GM18507 (cell line): Measurements from ENCODE around the gene RANBP17.
"Not testable (repeated sequence)": the region's sequence is repeated elsewhere in the genome, so short reads cannot be mapped to it uniquely, and the experiment has no call there.

Experiments used
- DNase-seq: peaks from one replicate; pipeline ENCODE4 v3.0.0; 2011; ENCODE audit warnings: low read depth; ENCODE audit not compliant: insufficient read length; ENCODE audit errors: extremely low spot score
- FAIRE-seq: peaks from 2 replicates; lab custom pipeline; 2011; peaks lifted over from hg19 to GRCh38; lab: Jason Lieb, UNC

The RANBP17 gene

DNA sequence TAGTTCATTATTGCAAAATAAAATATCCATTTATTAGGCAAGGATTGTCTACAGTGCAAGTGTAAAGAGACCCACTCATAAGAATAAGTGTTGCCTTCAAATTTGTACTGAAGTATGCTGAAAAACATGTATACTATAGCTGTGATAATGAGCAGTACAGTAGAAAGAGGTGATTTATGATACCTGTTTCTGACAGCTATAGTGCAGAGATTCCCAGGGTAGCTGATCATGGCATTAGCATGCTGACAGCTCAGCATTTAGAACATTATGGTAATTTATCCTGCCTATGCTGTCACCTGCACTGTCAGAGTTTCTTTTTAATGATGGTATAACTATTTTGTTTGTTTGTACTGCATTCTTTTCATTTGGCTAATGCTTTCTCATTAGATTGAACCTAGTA is 269.7 kb downstream of the RANBP17 start:
- DNase-seq (no peak), FAIRE-seq (no peak)

DNA sequence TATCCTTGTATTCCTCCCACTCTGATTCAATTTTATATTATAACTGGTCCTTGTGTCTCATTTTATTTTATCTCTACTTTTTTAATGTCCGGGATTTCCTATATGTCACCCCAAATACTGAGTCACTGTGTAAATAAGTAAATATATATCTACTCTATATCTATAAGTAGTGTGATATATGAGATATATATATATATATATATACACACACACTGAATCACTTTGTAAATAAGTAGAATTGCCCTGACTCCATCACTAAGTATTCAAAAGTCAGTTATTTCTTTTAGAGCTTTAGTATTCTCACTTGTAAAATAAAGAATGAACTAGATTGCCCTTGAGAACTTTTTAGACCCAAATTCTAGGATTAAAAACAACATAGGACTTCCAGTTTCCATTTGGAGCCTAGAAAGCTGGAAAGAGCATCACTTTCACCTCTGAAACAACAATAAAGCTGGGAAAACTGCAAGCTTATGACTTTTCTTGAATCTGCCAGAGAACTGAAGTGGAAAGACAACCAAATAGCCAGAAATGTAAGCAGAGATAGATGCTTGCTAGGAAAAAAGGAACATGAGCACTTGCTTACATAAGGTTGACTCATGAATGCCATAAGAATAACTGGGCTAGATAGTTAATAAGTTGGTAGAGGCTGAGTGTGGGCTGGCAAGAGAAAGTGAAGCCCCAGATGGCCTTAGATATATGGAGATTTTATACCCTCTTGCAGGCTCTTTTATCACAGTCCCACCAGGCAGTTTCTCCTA is 276.1 kb downstream of the RANBP17 start:
- DNase-seq, result no peak
- no peak for FAIRE-seq

DNA sequence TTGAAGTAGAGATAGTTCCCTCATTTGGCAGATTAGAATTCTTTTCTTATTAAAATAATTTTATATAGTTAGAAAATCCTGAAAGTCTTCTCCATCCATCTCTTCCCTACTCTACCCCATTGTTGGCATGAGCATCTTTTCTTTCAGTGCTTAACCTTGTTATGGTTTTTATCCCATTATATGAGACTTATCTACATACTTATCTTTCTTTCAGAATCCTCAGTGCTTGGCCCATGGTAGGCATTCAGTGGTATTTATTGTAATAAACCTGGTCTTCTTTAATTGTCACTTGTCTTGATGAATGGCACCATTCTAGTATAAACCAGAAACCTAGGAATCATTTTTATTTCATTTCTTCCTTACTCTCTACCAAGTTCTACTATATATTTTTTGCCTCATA is 277.4 kb downstream of the RANBP17 start:
- FAIRE-seq (no peak), DNase-seq (no peak)

DNA sequence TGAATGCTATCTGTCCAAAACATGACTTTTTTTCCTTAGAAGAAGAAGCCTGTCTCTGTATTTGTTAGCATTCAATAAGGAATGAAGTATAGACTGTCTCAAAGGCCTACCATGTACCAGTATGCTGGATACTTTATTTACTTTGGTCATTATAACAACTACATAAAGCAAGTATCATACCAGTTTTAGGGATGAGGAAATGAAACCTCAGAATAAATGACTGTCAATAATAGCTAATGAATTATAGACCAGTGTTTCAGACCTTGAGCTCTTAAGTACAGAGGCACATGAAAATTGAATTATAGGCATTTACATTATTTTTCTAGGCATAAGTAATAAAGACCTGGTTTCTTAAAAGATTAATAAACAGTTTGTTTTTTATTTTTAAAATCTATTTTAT is 280.8 kb downstream of the RANBP17 start:
- DNase-seq (no peak), FAIRE-seq (no peak)

GRCh38 chr5:171143171-171143570 is 281.4 kb downstream of the RANBP17 start:
- no peak for DNase-seq
- no peak for FAIRE-seq

DNA sequence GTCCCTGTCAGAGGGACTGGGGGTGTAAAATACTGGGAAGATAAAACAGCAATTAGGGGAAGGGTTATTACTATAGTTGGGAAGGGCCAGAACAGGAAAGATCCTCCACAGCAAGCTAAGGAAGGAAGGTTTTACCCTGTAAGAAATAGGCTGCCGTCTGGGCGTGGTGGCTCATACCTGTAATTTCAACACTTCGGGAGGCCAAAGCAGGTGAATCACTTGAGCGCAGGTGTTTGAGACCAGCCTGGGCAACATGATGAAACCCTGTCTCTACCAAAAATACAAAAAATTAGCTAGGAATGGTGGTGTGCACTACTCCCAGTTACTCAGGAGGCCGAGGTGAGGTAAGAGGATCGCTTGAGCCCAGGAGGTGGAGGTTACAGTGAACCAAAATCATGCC is 282.1 kb downstream of the RANBP17 start:
- FAIRE-seq (no peak), DNase-seq (no peak)

GRCh38 chr5:171149333-171149732 is 287.5 kb downstream of the RANBP17 start:
- FAIRE-seq (no peak), DNase-seq (no peak)

- DNase-seq (no peak), FAIRE-seq (no peak)
Observed at GRCh38 chr5:171149772-171150171, 288.0 kb downstream of the RANBP17 start.

DNA sequence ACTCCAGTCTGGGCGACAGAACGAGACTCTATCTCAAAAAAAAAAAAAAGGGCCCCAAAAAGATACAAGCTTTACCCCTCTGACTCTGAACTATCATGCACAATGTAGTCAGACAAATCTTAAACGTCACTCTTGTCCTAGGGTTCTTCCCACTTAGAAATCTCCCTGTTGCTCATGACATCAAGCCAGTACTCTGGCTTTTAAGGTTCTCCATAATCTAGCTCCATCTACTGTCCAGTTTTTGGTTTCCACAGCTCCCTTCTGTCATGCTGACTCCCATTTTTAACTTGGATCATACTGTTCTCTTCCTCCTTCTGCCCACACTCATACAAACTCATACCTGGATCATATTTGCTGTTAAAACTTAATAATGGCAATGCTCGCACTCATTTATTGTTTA is 290.6 kb downstream of the RANBP17 start:
- no peak for FAIRE-seq
- no peak for DNase-seq

- DNase-seq (no peak), FAIRE-seq (no peak)
Observed at GRCh38 chr5:171155621-171156020, 293.8 kb downstream of the RANBP17 start.

GRCh38 chr5:171157276-171157675 is 295.5 kb downstream of the RANBP17 start:
- FAIRE-seq (no peak), DNase-seq (no peak)

DNA sequence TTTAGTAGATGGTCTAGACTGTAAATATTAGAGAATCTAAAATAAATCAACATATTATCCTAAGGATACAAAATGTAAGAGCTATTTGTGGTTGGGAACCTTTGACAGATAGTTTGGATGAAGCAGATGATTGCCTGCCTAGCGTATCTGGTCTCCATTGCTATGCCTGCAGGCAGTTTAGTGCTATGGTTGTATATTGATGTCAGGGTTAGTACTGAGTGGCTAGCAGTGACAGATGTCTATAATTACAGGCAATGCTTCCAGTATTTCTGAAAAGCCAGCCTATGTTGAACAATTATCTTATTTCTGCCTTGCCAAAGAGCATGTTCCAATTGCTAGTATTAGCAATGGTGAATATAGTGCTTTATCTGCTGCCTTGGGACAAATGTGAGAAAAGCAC is 296.0 kb downstream of the RANBP17 start:
- FAIRE-seq, result no peak
- DNase-seq, result no peak

- FAIRE-seq (no peak), DNase-seq (no peak)
Observed at GRCh38 chr5:171158581-171158980, 296.8 kb downstream of the RANBP17 start.

- DNase-seq (no peak), FAIRE-seq (no peak)
Observed at GRCh38 chr5:171162165-171162564, 300.3 kb downstream of the RANBP17 start.

DNA sequence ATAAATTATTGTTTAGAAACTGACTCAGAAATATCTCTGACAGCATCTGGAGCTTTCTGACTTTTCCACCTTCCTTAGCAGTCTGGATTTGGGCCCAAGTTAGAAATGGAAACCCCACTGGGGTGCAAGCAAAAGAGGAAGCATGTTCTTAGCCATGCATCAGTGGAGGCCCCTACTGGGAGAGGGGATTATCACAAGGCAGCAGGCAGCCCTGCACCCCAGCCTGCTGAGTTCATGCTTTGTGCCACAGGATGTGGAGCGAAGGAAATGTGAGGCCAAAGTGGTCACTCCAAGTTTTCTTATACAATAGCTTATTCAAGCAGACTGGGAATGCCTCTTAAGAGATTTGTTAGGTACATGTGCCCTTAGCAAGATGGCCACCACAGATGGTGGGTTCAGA is 300.8 kb downstream of the RANBP17 start:
- DNase-seq (no peak), FAIRE-seq (peak; percentile 15)

GRCh38 chr5:171166766-171167165 is 304.9 kb downstream of the RANBP17 start:
- DNase-seq, result no peak
- FAIRE-seq, result no peak

GRCh38 chr5:171168171-171168570 is 306.4 kb downstream of the RANBP17 start:
- no peak for FAIRE-seq

GRCh38 chr5:171174960-171175359 is 313.1 kb downstream of the RANBP17 start:
- FAIRE-seq, DNase-seq: not testable (repeated sequence)

More at GRCh38 chr5:171168171-171168570, 306.4 kb downstream of the RANBP17 start:
- DNase-seq, result no peak

DNA sequence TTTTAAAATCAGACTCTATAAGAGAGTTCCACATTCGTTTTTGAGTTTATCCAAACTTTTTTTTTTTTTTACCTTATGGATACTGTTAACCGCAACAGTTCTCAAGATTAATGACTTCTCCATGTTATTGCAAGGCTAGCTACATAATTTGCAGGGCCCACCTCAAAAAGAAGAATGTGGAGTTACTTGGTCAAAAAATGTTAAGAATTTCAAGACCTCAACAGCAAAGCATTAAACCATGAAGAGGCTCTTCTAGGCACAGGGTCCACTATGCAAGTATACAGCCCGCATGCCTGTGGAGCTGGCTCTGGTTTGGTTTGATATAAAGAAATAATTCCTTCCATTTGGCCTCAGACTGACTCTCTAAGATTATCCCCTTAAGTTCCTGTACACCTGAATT is 313.9 kb downstream of the RANBP17 start:
- DNase-seq (no peak), FAIRE-seq (no peak)

GRCh38 chr5:171178190-171178589 is 316.4 kb downstream of the RANBP17 start:
- DNase-seq, result not testable (repeated sequence)

DNA sequence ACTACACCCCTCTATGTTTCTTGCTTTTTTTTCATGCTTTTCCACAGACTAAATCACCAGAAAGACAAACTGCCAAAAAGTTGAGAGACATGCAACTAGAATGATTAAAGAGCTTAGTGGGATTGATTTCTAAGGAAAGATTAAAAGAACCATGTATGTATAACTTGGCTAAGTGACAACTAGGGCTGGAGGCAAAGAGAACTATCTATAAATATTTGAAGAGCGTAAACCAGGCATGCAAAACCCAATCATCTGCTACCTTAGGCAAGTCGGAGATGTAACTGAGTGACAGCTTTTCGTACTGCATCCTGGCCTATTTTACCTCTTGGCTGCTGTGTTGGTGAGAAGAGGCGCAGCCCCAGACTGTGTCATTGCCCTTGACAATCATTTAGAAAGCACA is 326.2 kb downstream of the RANBP17 start:
- FAIRE-seq (no peak), DNase-seq (no peak)

More at GRCh38 chr5:171178190-171178589, 316.4 kb downstream of the RANBP17 start:
- FAIRE-seq, result not testable (repeated sequence)

DNA sequence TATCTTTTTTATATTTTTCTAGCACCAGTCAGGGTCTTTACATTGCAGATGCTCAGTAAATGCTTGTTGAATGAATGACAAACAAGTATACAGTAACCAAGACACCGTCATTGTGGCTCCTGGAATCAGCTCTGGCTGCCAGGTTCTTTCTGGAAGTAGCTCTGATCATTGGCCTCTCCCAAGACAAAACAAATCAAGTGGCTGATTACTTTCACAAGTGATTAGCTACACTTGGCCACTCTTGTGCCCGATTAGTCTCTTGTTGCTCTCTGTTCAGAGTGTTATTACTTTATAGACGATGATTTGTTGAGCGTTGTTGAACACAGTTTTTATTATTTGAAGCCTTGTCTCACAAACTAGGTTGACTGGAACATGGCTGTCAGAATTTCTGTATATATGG is 327.6 kb downstream of the RANBP17 start:
- DNase-seq (no peak), FAIRE-seq (no peak)
